ENCODE data around the gene CTSA.

CTSA gene

GRCh38 chr20:45940053-45940452 is 48.9 kb downstream of the CTSA start:
- in situ Hi-C loops (cut with MboI; ENCODE audit: low sequenced_read_pairs): no loop called here
- DNase-seq (ENCODE audit: low spot score in 2 of 2): no peak
- Histone ChIP-seq H3K9me3 (no peaks in the 10 kb centered on the region), H3K4me3 (no peak overlapping the region), H3K4me1 (peaks cover 3% of the 10 kb centered on the region; the same call in 1 of the 2 replicates), H3K36me3 (replicated peaks) (peaks cover 69% of the 10 kb centered on the region), H3K27me3 (ENCODE audit: low read depth) (no peaks in the 10 kb centered on the region)

GRCh38 chr20:45940469-45940868 is 49.3 kb downstream of the CTSA start:
- Histone ChIP-seq H3K4me1 (peaks cover 3% of the 10 kb centered on the region; the same call in 1 of the 2 replicates), H3K9me3 (no peaks in the 10 kb centered on the region), H3K36me3 (replicated peaks) (peaks cover 73% of the 10 kb centered on the region), H3K27me3 (ENCODE audit: low read depth) (no peaks in the 10 kb centered on the region), H3K4me3 (no peak overlapping the region)
- in situ Hi-C loops (cut with MboI; ENCODE audit: low sequenced_read_pairs): no loop called here
- DNase-seq (ENCODE audit: low spot score in 2 of 2): no peak

- Histone ChIP-seq H3K27me3 (ENCODE audit: low read depth) (no peaks in the 10 kb centered on the region), H3K4me3 (no peak overlapping the region), H3K36me3 (replicated peaks) (peaks cover 89% of the 10 kb centered on the region), H3K9me3 (no peaks in the 10 kb centered on the region), H3K4me1 (no peaks in the 10 kb centered on the region)
- no peak for DNase-seq (ENCODE audit: low spot score in 2 of 2)
- in situ Hi-C loops (cut with MboI; ENCODE audit: low sequenced_read_pairs): no loop called here
Measured at GRCh38 chr20:45943613-45944012, 52.5 kb downstream of the CTSA start.

GRCh38 chr20:45944151-45944964 is 53.2 kb downstream of the CTSA start:
- Histone ChIP-seq H3K9me3 (no peaks in the 10 kb centered on the region), H3K4me1 (no peaks in the 10 kb centered on the region), H3K36me3 (replicated peaks) (peaks cover 90% of the 10 kb centered on the region), H3K27me3 (ENCODE audit: low read depth) (no peaks in the 10 kb centered on the region), H3K4me3 (no peak overlapping the region)
- no peak for DNase-seq (ENCODE audit: low spot score in 2 of 2)
- in situ Hi-C loops (cut with MboI; ENCODE audit: low sequenced_read_pairs): no loop called here

GRCh38 chr20:45944965-45945677 is 54.0 kb downstream of the CTSA start:
- no peak for DNase-seq (ENCODE audit: low spot score in 2 of 2)
- H3K36me3 ChIP-seq (replicated peaks): peaks cover 90% of the 10 kb centered on the region
- H3K4me1 ChIP-seq: no peaks in the 10 kb centered on the region
- H3K9me3 ChIP-seq: no peaks in the 10 kb centered on the region
- H3K4me3 ChIP-seq: no peak overlapping the region
- in situ Hi-C loops (cut with MboI; ENCODE audit: low sequenced_read_pairs): no loop called here
- no peaks in the 10 kb centered on the region for H3K27me3 ChIP-seq (ENCODE audit: low read depth)

GRCh38 chr20:45945678-45946148 is 54.6 kb downstream of the CTSA start:
- no peak for DNase-seq (ENCODE audit: low spot score in 2 of 2)
- Histone ChIP-seq H3K27me3 (ENCODE audit: low read depth) (no peaks in the 10 kb centered on the region), H3K36me3 (replicated peaks) (peaks cover 90% of the 10 kb centered on the region), H3K9me3 (no peaks in the 10 kb centered on the region), H3K4me1 (no peaks in the 10 kb centered on the region), H3K4me3 (no peak overlapping the region)
- in situ Hi-C loops (cut with MboI; ENCODE audit: low sequenced_read_pairs): no loop called here

GRCh38 chr20:45946149-45946970 is 55.2 kb downstream of the CTSA start:
- DNase-seq (ENCODE audit: low spot score in 2 of 2): no peak
- Histone ChIP-seq H3K9me3 (no peaks in the 10 kb centered on the region), H3K4me3 (no peak overlapping the region), H3K4me1 (no peaks in the 10 kb centered on the region), H3K36me3 (replicated peaks) (peaks cover 90% of the 10 kb centered on the region), H3K27me3 (ENCODE audit: low read depth) (no peaks in the 10 kb centered on the region)
- in situ Hi-C loops (cut with MboI; ENCODE audit: low sequenced_read_pairs): no loop called here

- Histone ChIP-seq H3K4me1 (no peaks in the 10 kb centered on the region), H3K4me3 (no peak overlapping the region), H3K36me3 (replicated peaks) (peaks cover 96% of the 10 kb centered on the region), H3K9me3 (no peaks in the 10 kb centered on the region), H3K27me3 (ENCODE audit: low read depth) (no peaks in the 10 kb centered on the region)
- in situ Hi-C loops (cut with MboI; ENCODE audit: low sequenced_read_pairs): no loop called here
- DNase-seq (ENCODE audit: low spot score in 2 of 2): no peak
Measured at GRCh38 chr20:45947110-45947866, 56.2 kb downstream of the CTSA start.

- Histone ChIP-seq H3K27me3 (ENCODE audit: low read depth) (no peaks in the 10 kb centered on the region), H3K4me1 (no peaks in the 10 kb centered on the region), H3K9me3 (no peaks in the 10 kb centered on the region), H3K4me3 (no peak overlapping the region), H3K36me3 (replicated peaks) (peaks cover 100% of the 10 kb centered on the region)
- in situ Hi-C loops (cut with MboI; ENCODE audit: low sequenced_read_pairs): no loop called here
- DNase-seq (ENCODE audit: low spot score in 2 of 2): no peak
Measured at GRCh38 chr20:45948261-45948733, 57.2 kb downstream of the CTSA start.
